ES-I3 (cell line): ENCODE data around the gene CFAP299.
A peak's percentile ranks its signal among the peaks of the same experiment; 100 is the strongest.
"Not testable (repeated sequence)": the region's sequence is repeated elsewhere in the genome, so short reads cannot be mapped to it uniquely, and the experiment has no call there.

ENCODE experiments used
- H3K36me3 ChIP-seq: 2 replicates; pipeline ENCODE4 v1.6.1; 2013; ENCODE audit warnings: mild to moderate bottlenecking, low read length, control low read depth, moderate library complexity; ENCODE audit not compliant: insufficient read depth
- H3K4me1 ChIP-seq: 2 replicates; pipeline ENCODE4 v1.6.1; 2013; ENCODE audit warnings: mild to moderate bottlenecking, control low read depth, low read length; ENCODE audit not compliant: insufficient read depth
- H3K9ac ChIP-seq: 2 replicates; pipeline ENCODE4 v1.6.1; 2013; ENCODE audit warnings: low read depth, mild to moderate bottlenecking, low read length, moderate library complexity
- H3K9me3 ChIP-seq: 2 replicates; pipeline ENCODE4 v1.6.1; 2013; ENCODE audit warnings: mild to moderate bottlenecking, low read length, moderate library complexity; ENCODE audit not compliant: control insufficient read depth, insufficient read depth

CFAP299 gene

GRCh38 chr4:80425124-80426100 lies 89.9 kb downstream of the CFAP299 start:
- H3K9me3 ChIP-seq = no peaks in the 10 kb centered on the region
- no peaks in the 10 kb centered on the region for H3K4me1 ChIP-seq

GRCh38 chr4:80431203-80431965 lies 95.9 kb downstream of the CFAP299 start:
- no peaks in the 10 kb centered on the region for H3K9me3 ChIP-seq
- H3K9ac ChIP-seq = no peak overlapping the region
- H3K4me1 ChIP-seq = no peaks in the 10 kb centered on the region
- no peaks in the 10 kb centered on the region for H3K36me3 ChIP-seq

More at GRCh38 chr4:80425124-80426100, 89.9 kb downstream of the CFAP299 start:
- no peaks in the 10 kb centered on the region for H3K36me3 ChIP-seq
- H3K9ac ChIP-seq = no peak overlapping the region

GRCh38 chr4:80434238-80434637 lies 98.7 kb downstream of the CFAP299 start:
- no peak overlapping the region for H3K9ac ChIP-seq
- H3K4me1 ChIP-seq = no peaks in the 10 kb centered on the region
- no peaks in the 10 kb centered on the region for H3K9me3 ChIP-seq
- H3K36me3 ChIP-seq = no peaks in the 10 kb centered on the region

GRCh38 chr4:80438016-80438415 lies 102.5 kb downstream of the CFAP299 start:
- Histone ChIP-seq H3K4me1 (no peaks in the 10 kb centered on the region), H3K36me3 (no peaks in the 10 kb centered on the region), H3K9me3 (no peaks in the 10 kb centered on the region), H3K9ac (no peak overlapping the region)

- H3K9ac ChIP-seq = peak overlapping the region; percentile 33; the same call in 1 of the 2 replicates
- not testable (repeated sequence) for H3K4me1 ChIP-seq, H3K9me3 ChIP-seq, H3K36me3 ChIP-seq
Measured at GRCh38 chr4:80439294-80440061, 103.9 kb downstream of the CFAP299 start.

- H3K4me1 ChIP-seq = no peaks in the 10 kb centered on the region
- no peak overlapping the region for H3K9ac ChIP-seq
- H3K36me3 ChIP-seq = no peaks in the 10 kb centered on the region
- no peaks in the 10 kb centered on the region for H3K9me3 ChIP-seq
Measured at GRCh38 chr4:80446248-80446647, 110.7 kb downstream of the CFAP299 start.

GRCh38 chr4:80446664-80447063 lies 111.1 kb downstream of the CFAP299 start:
- H3K9ac ChIP-seq = no peak overlapping the region
- H3K36me3 ChIP-seq = no peaks in the 10 kb centered on the region
- H3K4me1 ChIP-seq = no peaks in the 10 kb centered on the region
- no peaks in the 10 kb centered on the region for H3K9me3 ChIP-seq

- Histone ChIP-seq H3K9ac (no peak overlapping the region), H3K36me3 (no peaks in the 10 kb centered on the region), H3K4me1 (no peaks in the 10 kb centered on the region), H3K9me3 (no peaks in the 10 kb centered on the region)
Measured at GRCh38 chr4:80447493-80447892, 112.0 kb downstream of the CFAP299 start.

- Histone ChIP-seq H3K9ac (no peak overlapping the region), H3K9me3 (no peaks in the 10 kb centered on the region), H3K4me1 (no peaks in the 10 kb centered on the region), H3K36me3 (no peaks in the 10 kb centered on the region)
Measured at GRCh38 chr4:80448056-80448455, 112.5 kb downstream of the CFAP299 start.

- no peaks in the 10 kb centered on the region for H3K36me3 ChIP-seq
- no peaks in the 10 kb centered on the region for H3K9me3 ChIP-seq
- no peak overlapping the region for H3K9ac ChIP-seq
- 0 out of 2 replicates have a peak, but pooled peaks cover 10% of the 10 kb centered on the region for H3K4me1 ChIP-seq
Measured at GRCh38 chr4:80452055-80452454, 116.5 kb downstream of the CFAP299 start.

- Histone ChIP-seq H3K9me3 (no peaks in the 10 kb centered on the region), H3K4me1 (0 out of 2 replicates have a peak, but pooled peaks cover 10% of the 10 kb centered on the region), H3K9ac (no peak overlapping the region), H3K36me3 (no peaks in the 10 kb centered on the region)
Measured at GRCh38 chr4:80452768-80453167, 117.2 kb downstream of the CFAP299 start.

- H3K9ac ChIP-seq = no peak overlapping the region
- no peaks in the 10 kb centered on the region for H3K9me3 ChIP-seq
- H3K4me1 ChIP-seq = 0 out of 2 replicates have a peak, but pooled peaks cover 10% of the 10 kb centered on the region
- no peaks in the 10 kb centered on the region for H3K36me3 ChIP-seq
Measured at GRCh38 chr4:80454040-80454439, 118.5 kb downstream of the CFAP299 start.

GRCh38 chr4:80454556-80454955 lies 119.0 kb downstream of the CFAP299 start:
- H3K9me3 ChIP-seq = no peaks in the 10 kb centered on the region
- 0 out of 2 replicates have a peak, but pooled peaks cover 13% of the 10 kb centered on the region for H3K4me1 ChIP-seq
- no peak overlapping the region for H3K9ac ChIP-seq
- no peaks in the 10 kb centered on the region for H3K36me3 ChIP-seq

- Histone ChIP-seq H3K9ac (no peak overlapping the region), H3K36me3 (no peaks in the 10 kb centered on the region), H3K9me3 (no peaks in the 10 kb centered on the region), H3K4me1 (peaks cover 21% of the 10 kb centered on the region)
Measured at GRCh38 chr4:80459918-80460473, 124.5 kb downstream of the CFAP299 start.
